ENCODE data around the gene LKAAEAR1.

DNA sequence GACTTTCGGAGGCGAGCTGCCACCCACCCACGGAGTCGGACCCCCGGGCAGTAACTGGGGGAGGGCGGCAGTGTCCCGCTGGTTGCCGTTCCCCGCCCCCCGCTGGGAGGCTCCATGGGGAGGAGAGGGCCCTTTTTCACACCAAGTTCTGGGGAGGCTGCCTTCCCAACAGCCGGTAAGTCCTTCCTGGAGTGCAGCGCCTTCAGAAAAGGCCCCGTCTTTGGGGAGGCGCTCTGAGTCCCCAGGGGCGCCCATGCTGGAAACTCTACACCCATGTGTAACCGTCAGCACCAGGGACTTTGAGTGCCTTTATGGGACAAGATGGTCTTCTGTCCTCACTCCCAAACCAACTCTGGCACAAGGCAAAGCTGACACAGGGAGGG, 34.3 kb downstream of the LKAAEAR1 start:
- TF ChIP-seq, protein P1, sequence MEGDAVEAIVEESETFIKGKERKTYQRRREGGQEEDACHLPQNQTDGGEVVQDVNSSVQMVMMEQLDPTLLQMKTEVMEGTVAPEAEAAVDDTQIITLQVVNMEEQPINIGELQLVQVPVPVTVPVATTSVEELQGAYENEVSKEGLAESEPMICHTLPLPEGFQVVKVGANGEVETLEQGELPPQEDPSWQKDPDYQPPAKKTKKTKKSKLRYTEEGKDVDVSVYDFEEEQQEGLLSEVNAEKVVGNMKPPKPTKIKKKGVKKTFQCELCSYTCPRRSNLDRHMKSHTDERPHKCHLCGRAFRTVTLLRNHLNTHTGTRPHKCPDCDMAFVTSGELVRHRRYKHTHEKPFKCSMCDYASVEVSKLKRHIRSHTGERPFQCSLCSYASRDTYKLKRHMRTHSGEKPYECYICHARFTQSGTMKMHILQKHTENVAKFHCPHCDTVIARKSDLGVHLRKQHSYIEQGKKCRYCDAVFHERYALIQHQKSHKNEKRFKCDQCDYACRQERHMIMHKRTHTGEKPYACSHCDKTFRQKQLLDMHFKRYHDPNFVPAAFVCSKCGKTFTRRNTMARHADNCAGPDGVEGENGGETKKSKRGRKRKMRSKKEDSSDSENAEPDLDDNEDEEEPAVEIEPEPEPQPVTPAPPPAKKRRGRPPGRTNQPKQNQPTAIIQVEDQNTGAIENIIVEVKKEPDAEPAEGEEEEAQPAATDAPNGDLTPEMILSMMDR (IDR thresholded peaks at IDR 0.05): no peak
- TF ChIP-seq POLR2A (IDR thresholded peaks at IDR 0.05): no peak
